Measurements from ENCODE around the gene SLC17A5. TPM values are rescaled to one million over a fixed set of nuclear protein-coding genes. Genes with fewer than 3 reads are reported as not detected.

The SLC17A5 gene
- total and polyA plus RNA-seq, 2 donors from 2014 or later, result 15.5 to 18.2 TPM

- H3K4me3 ChIP-seq (ENCODE audit: low read length in 3 of 3), result no peak overlapping the region
- H3K27ac ChIP-seq (ENCODE audit: low read depth in 2 of 2, low read length in 2 of 2), result no peak overlapping the region
- no peak for FAIRE-seq
- no peak for TF ChIP-seq CTCF (IDR thresholded peaks at IDR 0.05; ENCODE audit: borderline replicate concordance, extremely low read depth, insufficient read depth)
- H3K9ac ChIP-seq (ENCODE audit: low read length in 3 of 3), result no peak overlapping the region
- H3K27me3 ChIP-seq (ENCODE audit: control insufficient read depth, insufficient read depth, low read length), result no peaks in the 10 kb centered on the region
- H3K4me1 ChIP-seq (ENCODE audit: control insufficient read depth in 2 of 3, insufficient read depth in 2 of 3, low read depth in 1 of 3, low read length in 3 of 3), result peaks cover 0 to 3% (median 0%) of the 10 kb centered on the region in 3 donors
- H3K9me3 ChIP-seq (ENCODE audit: control insufficient read depth in 2 of 3, insufficient read depth in 1 of 3, low read length in 3 of 3), result no peaks in the 10 kb centered on the region
- H3K36me3 ChIP-seq (ENCODE audit: control insufficient read depth in 2 of 3, insufficient read depth in 3 of 3, low read length in 3 of 3), result peaks cover 0 to 3% (median 0%) of the 10 kb centered on the region in 3 donors
- DNase-seq, result no peak
- intact Hi-C loops (cut with DNase I), result no loop called here
Measured at GRCh38 chr6:73644030-73644429, 9.8 kb downstream of the SLC17A5 start.

- Histone ChIP-seq H3K4me1 (ENCODE audit: control insufficient read depth in 2 of 3, insufficient read depth in 2 of 3, low read depth in 1 of 3, low read length in 3 of 3) (peaks cover 0 to 3% (median 0%) of the 10 kb centered on the region in 3 donors), H3K9ac (ENCODE audit: low read length in 3 of 3) (no peak overlapping the region), H3K4me3 (ENCODE audit: low read length in 3 of 3) (no peak overlapping the region), H3K27me3 (ENCODE audit: control insufficient read depth, insufficient read depth, low read length) (no peaks in the 10 kb centered on the region), H3K9me3 (ENCODE audit: control insufficient read depth in 2 of 3, insufficient read depth in 1 of 3, low read length in 3 of 3) (no peaks in the 10 kb centered on the region), H3K36me3 (ENCODE audit: control insufficient read depth in 2 of 3, insufficient read depth in 3 of 3, low read length in 3 of 3) (peaks cover 0 to 7% (median 0%) of the 10 kb centered on the region in 3 donors), H3K27ac (ENCODE audit: low read depth in 2 of 2, low read length in 2 of 2) (no peak overlapping the region)
- intact Hi-C loops (cut with DNase I), result no loop called here
- TF ChIP-seq CTCF (IDR thresholded peaks at IDR 0.05; ENCODE audit: borderline replicate concordance, extremely low read depth, insufficient read depth), result no peak
- peak in 2 of 5 donors; percentile 71 to 73 for DNase-seq
- no peak for FAIRE-seq
Measured at GRCh38 chr6:73642530-73642929, 11.3 kb downstream of the SLC17A5 start.

- no peak for FAIRE-seq
- H3K36me3 ChIP-seq (ENCODE audit: control insufficient read depth in 2 of 3, insufficient read depth in 3 of 3, low read length in 3 of 3), result peaks cover 0 to 7% (median 4%) of the 10 kb centered on the region in 3 donors
- peaks cover 0 to 3% (median 0%) of the 10 kb centered on the region in 3 donors for H3K4me1 ChIP-seq (ENCODE audit: control insufficient read depth in 2 of 3, insufficient read depth in 2 of 3, low read depth in 1 of 3, low read length in 3 of 3)
- H3K27ac ChIP-seq (ENCODE audit: low read depth in 2 of 2, low read length in 2 of 2), result no peak overlapping the region
- H3K9me3 ChIP-seq (ENCODE audit: control insufficient read depth in 2 of 3, insufficient read depth in 1 of 3, low read length in 3 of 3), result no peaks in the 10 kb centered on the region
- H3K4me3 ChIP-seq (ENCODE audit: low read length in 3 of 3), result no peak overlapping the region
- TF ChIP-seq CTCF (IDR thresholded peaks at IDR 0.05; ENCODE audit: borderline replicate concordance, extremely low read depth, insufficient read depth), result no peak
- no peak overlapping the region for H3K9ac ChIP-seq (ENCODE audit: low read length in 3 of 3)
- intact Hi-C loops (cut with DNase I), result no loop called here
- DNase-seq, result no peak
- H3K27me3 ChIP-seq (ENCODE audit: control insufficient read depth, insufficient read depth, low read length), result no peaks in the 10 kb centered on the region
Measured at GRCh38 chr6:73640179-73640750, 13.5 kb downstream of the SLC17A5 start.

GRCh38 chr6:73639040-73639439 lies 14.8 kb downstream of the SLC17A5 start:
- H3K36me3 ChIP-seq (ENCODE audit: control insufficient read depth in 2 of 3, insufficient read depth in 3 of 3, low read length in 3 of 3), result peaks cover 0 to 7% (median 4%) of the 10 kb centered on the region in 3 donors
- H3K4me3 ChIP-seq (ENCODE audit: low read length in 3 of 3), result no peak overlapping the region
- no peak for FAIRE-seq

More at GRCh38 chr6:73639040-73639439, 14.8 kb downstream of the SLC17A5 start:
- H3K4me1 ChIP-seq (ENCODE audit: control insufficient read depth in 2 of 3, insufficient read depth in 2 of 3, low read depth in 1 of 3, low read length in 3 of 3), result no peaks in the 10 kb centered on the region
- no peaks in the 10 kb centered on the region for H3K27me3 ChIP-seq (ENCODE audit: control insufficient read depth, insufficient read depth, low read length)
- no peaks in the 10 kb centered on the region for H3K9me3 ChIP-seq (ENCODE audit: control insufficient read depth in 2 of 3, insufficient read depth in 1 of 3, low read length in 3 of 3)
- intact Hi-C loops (cut with DNase I), result no loop called here
- H3K27ac ChIP-seq (ENCODE audit: low read depth in 2 of 2, low read length in 2 of 2), result no peak overlapping the region
- no peak overlapping the region for H3K9ac ChIP-seq (ENCODE audit: low read length in 3 of 3)
- no peak for TF ChIP-seq CTCF (IDR thresholded peaks at IDR 0.05; ENCODE audit: borderline replicate concordance, extremely low read depth, insufficient read depth)
- DNase-seq, result no peak

All from kidney (tissue), 14 donors.